Hepatocyte (in vitro differentiated cells): ENCODE data around the gene C19orf85. TPM values are rescaled to one million over a fixed set of nuclear protein-coding genes. Genes with fewer than 3 reads are reported as not detected.
A peak's percentile ranks its signal among the peaks of the same experiment; 100 is the strongest.

Experiments
- DNase-seq: peaks from one replicate; pipeline ENCODE4 v3.0.0-alpha.2; 2016; ENCODE audit warnings: low spot score
- H2AFZ ChIP-seq: fragments of 200-600 bp; sonication (generic); 2 replicates; pipeline ENCODE4 v1.6.0; 2016; ENCODE audit warnings: antibody characterized with exemption, mild to moderate bottlenecking
- H3K27ac ChIP-seq: fragments of 200-600 bp; sonication (generic); 2 replicates; pipeline ENCODE4 v1.5.1; 2016; ENCODE audit warnings: mild to moderate bottlenecking
- H3K27me3 ChIP-seq: fragments of 200-600 bp; sonication (generic); 2 replicates; pipeline ENCODE4 v1.6.1; 2016
- H3K36me3 ChIP-seq: fragments of 200-600 bp; sonication (generic); replicated peaks from 2 replicates; pipeline ENCODE4 v1.5.1; 2016; ENCODE audit warnings: low read depth; ENCODE audit not compliant: insufficient read depth
- H3K4me1 ChIP-seq: fragments of 200-600 bp; sonication (generic); 2 replicates; pipeline ENCODE4 v1.5.1; 2016; ENCODE audit warnings: mild to moderate bottlenecking, moderate library complexity; ENCODE audit not compliant: insufficient read depth
- H3K4me2 ChIP-seq: fragments of 200-600 bp; sonication (generic); 2 replicates; pipeline ENCODE4 v1.6.0; 2016
- H3K4me3 ChIP-seq: fragments of 200-600 bp; sonication (generic); 2 replicates; pipeline ENCODE4 v1.5.1; 2016; ENCODE audit warnings: mild to moderate bottlenecking
- H3K79me2 ChIP-seq: fragments of 200-600 bp; sonication (generic); 2 replicates; pipeline ENCODE4 v1.6.0; 2017; ENCODE audit warnings: mild to moderate bottlenecking
- H3K9me2 ChIP-seq: fragments of 200-600 bp; sonication (generic); replicated peaks from 2 replicates; pipeline ENCODE4 v1.6.0; 2017; ENCODE audit warnings: mild to moderate bottlenecking; ENCODE audit not compliant: insufficient read depth
- H3K9me3 ChIP-seq: fragments of 200-600 bp; sonication (generic); 2 replicates; pipeline ENCODE4 v1.5.1; 2016; ENCODE audit warnings: low read depth, mild to moderate bottlenecking
- H4K20me1 ChIP-seq: fragments of 200-600 bp; sonication (generic); 2 replicates; pipeline ENCODE4 v1.6.0; 2016; ENCODE audit warnings: mild to moderate bottlenecking; ENCODE audit not compliant: insufficient read depth, poor library complexity, severe bottlenecking
- EZH2 ChIP-seq: fragments of 200-600 bp; sonication (generic); IDR thresholded peaks from 2 replicates; pipeline ENCODE4 v1.6.1; 2016; ENCODE audit warnings: antibody characterized with exemption, mild to moderate bottlenecking, borderline replicate concordance
- EZH2phosphoT487 ChIP-seq: fragments of 200-600 bp; sonication (generic); IDR thresholded peaks from one replicate; pipeline ENCODE4 v1.6.1; 2018; ENCODE audit warnings: antibody characterized with exemption, mild to moderate bottlenecking, low read depth, moderate library complexity; ENCODE audit not compliant: unreplicated experiment, severe bottlenecking
- WGBS: methylation state at CpG from one replicate; pipeline ENCODE4 v1.1.6; 2016; ENCODE audit warnings: low lambda C conversion rate; ENCODE audit errors: missing lambda C conversion rate; 5-methylcytosine and 5-hydroxymethylcytosine counted together
- polyA plus RNA-seq: library from polyadenylated mRNA; unstranded; fragments of >200 nt; fragmentation: Nextera tagmentation; extraction: Ambion mirVana; gene quantifications from 2 replicates; pipeline ENCODE4 v1.2.1, GENCODE V29; 2016
- total RNA-seq: library from RNA; depleted of rRNA; stranded (reverse); fragments of >200 nt; gene quantifications from 2 replicates; pipeline ENCODE4 v1.2.3, GENCODE V29; 2014
- TF ChIP-seq, protein P1 (sequence below): fragments of 200-600 bp; sonication (generic); IDR thresholded peaks from 2 replicates; pipeline ENCODE4 v1.5.1; 2016; ENCODE audit warnings: antibody characterized with exemption, mild to moderate bottlenecking; ENCODE audit not compliant: poor library complexity

The C19orf85 gene
- total RNA-seq (not detected in 2 replicates), polyA plus RNA-seq (not detected in 2 replicates)

DNA sequence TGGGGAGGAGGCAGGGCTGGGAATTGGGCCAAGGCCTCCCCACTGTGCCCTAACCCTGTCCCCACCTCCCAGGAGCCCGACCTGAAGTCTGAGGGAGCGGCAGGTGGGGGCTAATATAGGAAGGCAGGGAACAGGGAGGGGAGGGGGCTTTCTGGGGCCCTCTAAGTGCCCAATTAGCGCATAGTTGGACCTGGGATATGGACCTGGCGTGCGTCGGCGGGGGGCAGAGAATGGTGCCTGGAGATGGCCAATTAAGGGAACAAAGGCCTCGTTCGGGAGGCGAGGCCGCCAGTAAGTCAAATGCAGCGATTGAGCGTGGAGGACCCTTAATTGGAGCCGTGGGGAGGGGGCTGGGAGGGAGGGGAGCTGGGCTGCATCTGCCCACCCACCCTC, at the start of gene C19orf85:
Gene C19orf85, minus strand, starts transcription at position 90 of the 393 bp plus-strand sequence. CDS start 197 bp downstream, outside the sequence.
- peaks cover 6% of the 10 kb centered on the region for H3K4me1 ChIP-seq
- no peak for DNase-seq
- no peak within 1 kb of the TSS for H3K4me2 ChIP-seq
- H3K9me3 ChIP-seq, result no peaks in the 10 kb centered on the region
- H3K27me3 ChIP-seq, result no peaks in the 10 kb centered on the region
- H3K79me2 ChIP-seq, result peaks cover under 1% of the 10 kb centered on the region
- H4K20me1 ChIP-seq, result no peaks in the 10 kb centered on the region
- H3K27ac ChIP-seq, result no peak within 1 kb of the TSS
- TF ChIP-seq EZH2, result no peak
- TF ChIP-seq, protein P1, sequence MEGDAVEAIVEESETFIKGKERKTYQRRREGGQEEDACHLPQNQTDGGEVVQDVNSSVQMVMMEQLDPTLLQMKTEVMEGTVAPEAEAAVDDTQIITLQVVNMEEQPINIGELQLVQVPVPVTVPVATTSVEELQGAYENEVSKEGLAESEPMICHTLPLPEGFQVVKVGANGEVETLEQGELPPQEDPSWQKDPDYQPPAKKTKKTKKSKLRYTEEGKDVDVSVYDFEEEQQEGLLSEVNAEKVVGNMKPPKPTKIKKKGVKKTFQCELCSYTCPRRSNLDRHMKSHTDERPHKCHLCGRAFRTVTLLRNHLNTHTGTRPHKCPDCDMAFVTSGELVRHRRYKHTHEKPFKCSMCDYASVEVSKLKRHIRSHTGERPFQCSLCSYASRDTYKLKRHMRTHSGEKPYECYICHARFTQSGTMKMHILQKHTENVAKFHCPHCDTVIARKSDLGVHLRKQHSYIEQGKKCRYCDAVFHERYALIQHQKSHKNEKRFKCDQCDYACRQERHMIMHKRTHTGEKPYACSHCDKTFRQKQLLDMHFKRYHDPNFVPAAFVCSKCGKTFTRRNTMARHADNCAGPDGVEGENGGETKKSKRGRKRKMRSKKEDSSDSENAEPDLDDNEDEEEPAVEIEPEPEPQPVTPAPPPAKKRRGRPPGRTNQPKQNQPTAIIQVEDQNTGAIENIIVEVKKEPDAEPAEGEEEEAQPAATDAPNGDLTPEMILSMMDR, result no peak
- H3K9me2 ChIP-seq, result no peaks in the 10 kb centered on the region
- no peaks in the 10 kb centered on the region for H3K36me3 ChIP-seq
- H2AFZ ChIP-seq, result no peak within 1 kb of the TSS
- H3K4me3 ChIP-seq, result no peak within 1 kb of the TSS
- 76% methylated on average over 12 of the region's 14 CpGs for WGBS

DNA sequence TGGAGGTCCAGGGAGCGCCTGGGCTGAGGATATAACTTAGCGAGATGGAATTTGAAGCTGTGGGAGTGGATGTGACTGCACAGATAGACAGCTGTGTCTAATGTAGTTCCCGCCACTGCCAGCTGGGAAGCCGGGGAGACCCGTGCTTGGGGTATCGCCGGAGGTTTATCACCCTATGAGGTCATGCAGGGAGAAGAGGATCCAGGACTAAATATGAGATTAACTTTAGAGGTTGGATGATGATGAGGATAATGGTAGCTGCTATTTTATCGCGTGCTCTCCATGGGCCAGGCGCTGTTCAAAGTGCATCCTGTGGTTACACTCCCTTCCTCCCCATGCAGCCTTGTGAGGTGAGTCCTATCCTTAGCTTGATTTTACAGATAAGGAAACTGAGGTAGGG, 43.6 kb upstream of the C19orf85 start:
- Histone ChIP-seq H3K4me2 (no peak overlapping the region), H3K9me3 (no peaks in the 10 kb centered on the region), H3K4me1 (no peaks in the 10 kb centered on the region), H3K4me3 (no peak overlapping the region), H2AFZ (no peak overlapping the region), H3K36me3 (no peaks in the 10 kb centered on the region), H3K27me3 (no peaks in the 10 kb centered on the region), H4K20me1 (no peaks in the 10 kb centered on the region), H3K79me2 (no peaks in the 10 kb centered on the region), H3K27ac (no peak overlapping the region), H3K9me2 (no peaks in the 10 kb centered on the region)
- 80% methylated on average over 10 of the region's 10 CpGs for WGBS
- TF ChIP-seq, protein P1, result no peak
- TF ChIP-seq EZH2phosphoT487 (no peak), EZH2 (no peak)
- no peak for DNase-seq

DNA sequence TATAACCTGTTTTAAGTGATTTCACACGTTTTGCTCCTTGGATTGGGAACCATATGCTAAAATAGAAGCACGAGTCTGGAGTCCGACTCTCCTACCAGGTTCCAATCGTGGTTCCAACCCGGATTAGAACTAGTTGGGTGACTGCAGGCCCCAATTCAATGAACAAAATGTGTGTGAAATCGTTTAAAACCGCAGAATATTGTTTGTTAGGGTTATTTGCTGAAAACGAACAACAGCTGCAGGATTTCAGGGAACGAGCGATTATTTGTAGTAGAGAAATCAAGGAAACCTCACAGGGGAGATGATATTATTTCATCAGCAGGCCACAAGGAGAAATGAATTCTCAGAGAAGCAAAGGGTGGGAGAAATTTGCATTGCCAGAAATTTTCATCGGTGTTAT, 40.4 kb upstream of the C19orf85 start:
- Histone ChIP-seq H3K4me1 (no peaks in the 10 kb centered on the region), H3K27ac (no peak overlapping the region), H4K20me1 (no peaks in the 10 kb centered on the region), H3K27me3 (no peaks in the 10 kb centered on the region), H2AFZ (no peak overlapping the region), H3K9me3 (no peaks in the 10 kb centered on the region), H3K9me2 (no peaks in the 10 kb centered on the region), H3K4me3 (no peak overlapping the region), H3K79me2 (no peaks in the 10 kb centered on the region), H3K36me3 (no peaks in the 10 kb centered on the region), H3K4me2 (no peak overlapping the region)
- WGBS, result 86% methylated on average over 11 of the region's 11 CpGs
- no peak for DNase-seq
- TF ChIP-seq EZH2 (no peak), EZH2phosphoT487 (no peak)
- TF ChIP-seq, protein P1, result no peak

DNA sequence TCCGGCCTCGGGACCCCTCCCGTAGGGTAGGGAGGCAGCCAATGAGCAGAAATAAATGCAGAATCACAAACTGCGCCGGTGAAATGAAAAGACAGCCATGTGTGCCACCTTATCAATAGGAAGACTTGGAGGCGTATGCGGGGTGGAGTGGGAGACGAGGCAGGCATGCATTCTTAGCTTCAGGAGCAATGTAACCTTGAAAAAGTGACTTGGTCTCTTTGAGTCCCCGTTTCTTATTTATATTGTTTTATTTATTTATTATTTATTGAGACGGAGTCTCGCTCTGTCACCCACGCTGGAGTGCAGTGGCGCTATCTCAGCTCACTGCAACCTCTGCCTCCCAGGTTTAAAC, 39.7 kb upstream of the C19orf85 start:
- Histone ChIP-seq H3K9me3 (no peaks in the 10 kb centered on the region), H2AFZ (no peak overlapping the region), H3K4me1 (no peaks in the 10 kb centered on the region), H3K27ac (no peak overlapping the region), H3K27me3 (no peaks in the 10 kb centered on the region), H3K36me3 (no peaks in the 10 kb centered on the region), H3K4me3 (no peak overlapping the region), H3K9me2 (no peaks in the 10 kb centered on the region), H3K4me2 (peak overlapping the region; percentile 83), H4K20me1 (no peaks in the 10 kb centered on the region), H3K79me2 (no peaks in the 10 kb centered on the region)
- no peak for DNase-seq
- WGBS, result 41% methylated on average over 13 of the region's 13 CpGs
- no peak for TF ChIP-seq EZH2phosphoT487
- TF ChIP-seq, protein P1, result no peak
